Nephron progenitor cell (in vitro differentiated cells): Measurements from ENCODE around the gene MINPP1.

Experiments used
- DNase-seq: peaks from one replicate; pipeline ENCODE4 v3.0.0; 2021
- H3K27ac Mint-ChIP-seq: 2 replicates; pipeline ENCODE4 v1.8.0; 2021; ENCODE audit warnings: mild to moderate bottlenecking, moderate library complexity, mixed read lengths
- H3K27me3 Mint-ChIP-seq: 2 replicates; pipeline ENCODE4 v1.8.0; 2021; ENCODE audit warnings: mild to moderate bottlenecking, low read depth, mixed read lengths; ENCODE audit not compliant: poor library complexity
- H3K36me3 Mint-ChIP-seq: 2 replicates; pipeline ENCODE4 v1.8.0; 2021; ENCODE audit warnings: low read depth, mixed read lengths
- H3K4me1 Mint-ChIP-seq: 2 replicates; pipeline ENCODE4 v1.8.0; 2021; ENCODE audit warnings: mixed read lengths
- H3K4me3 Mint-ChIP-seq: 2 replicates; pipeline ENCODE4 v1.8.0; 2021; ENCODE audit warnings: mild to moderate bottlenecking, moderate library complexity, mixed read lengths
- H3K9me3 Mint-ChIP-seq: 2 replicates; pipeline ENCODE4 v1.8.0; 2021; ENCODE audit warnings: mild to moderate bottlenecking, moderate library complexity, mixed read lengths
- CTCF ChIP-seq: fragments of 200-600 bp; sonication (generic); IDR thresholded peaks from 2 replicates; pipeline ENCODE4 v1.5.0; 2021; ENCODE audit warnings: antibody characterized with exemption

Gene MINPP1

GRCh38 chr10:87578842-87579401, 74.2 kb downstream of the MINPP1 start:
- Mint-ChIP-seq H3K27ac (no peak overlapping the region), H3K27me3 (peaks cover 12% of the 10 kb centered on the region), H3K36me3 (no peaks in the 10 kb centered on the region), H3K4me1 (no peaks in the 10 kb centered on the region), H3K9me3 (no peaks in the 10 kb centered on the region), H3K4me3 (no peak overlapping the region)
- no peak for DNase-seq
- no peak for TF ChIP-seq CTCF

DNA sequence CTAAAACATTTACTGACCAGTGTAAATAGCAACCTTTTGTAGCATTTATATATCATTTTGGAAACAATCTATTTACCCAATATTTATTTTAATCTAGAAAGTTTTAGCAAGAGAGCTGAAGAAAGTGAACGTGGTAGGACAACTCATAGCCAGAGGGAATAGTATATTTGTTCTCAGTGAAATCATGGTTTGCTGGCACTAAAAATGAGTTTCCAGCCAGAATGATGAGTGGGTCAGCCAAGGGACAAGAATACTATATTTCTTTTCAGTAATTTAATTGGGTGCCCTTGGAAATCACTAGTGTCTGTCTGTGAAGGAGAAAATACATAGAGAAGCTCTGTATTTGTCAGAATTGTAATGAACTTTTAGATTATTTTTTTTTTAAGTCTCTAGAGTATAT, 74.9 kb downstream of the MINPP1 start:
- H3K36me3 Mint-ChIP-seq: no peaks in the 10 kb centered on the region
- no peaks in the 10 kb centered on the region for H3K4me1 Mint-ChIP-seq
- no peak for DNase-seq
- H3K4me3 Mint-ChIP-seq: no peak overlapping the region
- peaks cover 8% of the 10 kb centered on the region for H3K27me3 Mint-ChIP-seq
- no peak overlapping the region for H3K27ac Mint-ChIP-seq
- H3K9me3 Mint-ChIP-seq: no peaks in the 10 kb centered on the region
- no peak for TF ChIP-seq CTCF

- Mint-ChIP-seq H3K9me3 (no peaks in the 10 kb centered on the region), H3K4me3 (no peak overlapping the region), H3K4me1 (no peaks in the 10 kb centered on the region), H3K27me3 (peaks cover 8% of the 10 kb centered on the region), H3K27ac (no peak overlapping the region), H3K36me3 (no peaks in the 10 kb centered on the region)
- DNase-seq: no peak
- TF ChIP-seq CTCF: no peak
These were observed 75.3 kb downstream of the MINPP1 start for GRCh38 chr10:87580016-87580415.

GRCh38 chr10:87585565-87586514, 81.1 kb downstream of the MINPP1 start:
- no peak overlapping the region for H3K27ac Mint-ChIP-seq
- TF ChIP-seq CTCF: no peak
- no peak for DNase-seq
- peaks cover 7% of the 10 kb centered on the region for H3K27me3 Mint-ChIP-seq
- H3K4me1 Mint-ChIP-seq: peaks cover 6% of the 10 kb centered on the region
- no peaks in the 10 kb centered on the region for H3K36me3 Mint-ChIP-seq
- no peaks in the 10 kb centered on the region for H3K9me3 Mint-ChIP-seq
- H3K4me3 Mint-ChIP-seq: no peak overlapping the region

- H3K4me3 Mint-ChIP-seq: no peak overlapping the region
- no peak overlapping the region for H3K27ac Mint-ChIP-seq
- no peaks in the 10 kb centered on the region for H3K9me3 Mint-ChIP-seq
- no peak for TF ChIP-seq CTCF
- no peaks in the 10 kb centered on the region for H3K36me3 Mint-ChIP-seq
- DNase-seq: no peak
- peaks cover 7% of the 10 kb centered on the region for H3K27me3 Mint-ChIP-seq
- H3K4me1 Mint-ChIP-seq: peaks cover 6% of the 10 kb centered on the region
These were observed 85.0 kb downstream of the MINPP1 start for GRCh38 chr10:87589645-87590051.
